IMR-90 (cell line): Measurements from ENCODE around the gene NT5C3B. TPM values are rescaled to one million over a fixed set of nuclear protein-coding genes. Genes with fewer than 3 reads are reported as not detected.

Experiments used
- ATAC-seq: fragments of 200-7000 bp; cut with Tn5 transposase; 2 replicates; pipeline ENCODE4 v1.9.1; 2020; ENCODE audit warnings: low read depth, mild to moderate bottlenecking, moderate library complexity
- BruUV-seq: library from RNA; stranded (reverse); fragments of 400-500 nt; replicated peaks from 2 replicates; lab custom pipeline; 2021; lab: Mats Ljungman, UMichigan
- CTCF ChIA-PET: fragments of 300-600 bp; formaldehyde crosslinking; extraction: SDS; loops from one replicate; lab custom pipeline; 2021; ENCODE audit warnings: antibody characterized with exemption; lab: Yijun Ruan, JAX
- POLR2A ChIA-PET: fragments of 300-600 bp; sonication (Branson Sonifier 250); formaldehyde crosslinking; loops from one replicate; lab custom pipeline; 2022; ENCODE audit warnings: antibody characterized with exemption; ENCODE audit not compliant: unreplicated experiment; lab: Charles Lee
- DNase-seq: peaks from one replicate; pipeline ENCODE4 v3.0.0; 2013
- H2AFZ ChIP-seq: replicated peaks from 2 replicates; pipeline ENCODE3; 2013; ENCODE audit warnings: low read length, mild to moderate bottlenecking; ENCODE audit not compliant: poor library complexity
- H2AK5ac ChIP-seq: 2 replicates; pipeline ENCODE4 v1.6.1; 2013; ENCODE audit warnings: low read depth, low read length, inconsistent platforms
- H2AK9ac ChIP-seq: replicated peaks from 2 replicates; pipeline ENCODE3; 2013; ENCODE audit warnings: mild to moderate bottlenecking, low read depth, low read length, moderate library complexity; ENCODE audit not compliant: poor library complexity
- H2BK120ac ChIP-seq: 2 replicates; pipeline ENCODE4 v1.6.1; 2013; ENCODE audit warnings: low read depth, low read length, inconsistent platforms
- H2BK15ac ChIP-seq: 3 replicates; pipeline ENCODE4 v1.6.1; 2013; ENCODE audit warnings: low read depth, low read length, inconsistent platforms
- H2BK20ac ChIP-seq: 2 replicates; pipeline ENCODE4 v1.6.1; 2013; ENCODE audit warnings: low read depth, mild to moderate bottlenecking, inconsistent platforms, low read length, moderate library complexity
- H2BK5ac ChIP-seq: 2 replicates; pipeline ENCODE4 v1.6.1; 2013; ENCODE audit warnings: mild to moderate bottlenecking, low read depth, low read length, inconsistent platforms; ENCODE audit not compliant: poor library complexity, severe bottlenecking
- H3K14ac ChIP-seq: replicated peaks from 2 replicates; pipeline ENCODE4 v1.6.1; 2013; ENCODE audit warnings: low read depth, low read length, inconsistent platforms
- H3K18ac ChIP-seq: 2 replicates; pipeline ENCODE4 v1.6.1; 2013; ENCODE audit warnings: low read depth, low read length, control low read depth
- H3K23ac ChIP-seq: 2 replicates; pipeline ENCODE4 v1.6.1; 2013; ENCODE audit warnings: low read depth, low read length, inconsistent platforms
- H3K27ac ChIP-seq: 2 replicates; pipeline ENCODE4 v1.5.1; 2013; ENCODE audit warnings: mild to moderate bottlenecking, control low read depth, low read length; ENCODE audit not compliant: insufficient read depth
- H3K27me3 ChIP-seq: 2 replicates; pipeline ENCODE4 v1.6.1; 2013; ENCODE audit warnings: low read length; ENCODE audit not compliant: control insufficient read depth, insufficient read depth
- H3K36me3 ChIP-seq: 2 replicates; pipeline ENCODE4 v1.6.1; 2013; ENCODE audit warnings: low read length, mixed read lengths; ENCODE audit not compliant: control insufficient read depth, insufficient read depth
- H3K4ac ChIP-seq: 2 replicates; pipeline ENCODE4 v1.6.1; 2013; ENCODE audit warnings: low read depth, low read length, inconsistent platforms
- H3K4me1 ChIP-seq: 2 replicates; pipeline ENCODE4 v1.6.1; 2013; ENCODE audit warnings: low read length, mixed read lengths; ENCODE audit not compliant: control insufficient read depth, insufficient read depth
- H3K4me2 ChIP-seq: 2 replicates; pipeline ENCODE4 v1.6.1; 2013; ENCODE audit warnings: low read depth, mild to moderate bottlenecking, control low read depth, low read length, moderate library complexity
- H3K4me3 ChIP-seq: 2 replicates; pipeline ENCODE4 v1.5.1; 2013; ENCODE audit warnings: low read depth, mild to moderate bottlenecking, control low read depth, low read length, moderate library complexity; ENCODE audit not compliant: insufficient read depth
- H3K56ac ChIP-seq: 2 replicates; pipeline ENCODE4 v1.6.1; 2013; ENCODE audit warnings: low read length, inconsistent platforms; ENCODE audit not compliant: insufficient read depth; ENCODE audit errors: extremely low read depth
- H3K79me1 ChIP-seq, 2 experiments: 2 replicates each; pipeline ENCODE4 v1.6.1; 2013; ENCODE audit warnings: low read length in 2 of 2, inconsistent platforms in 1 of 2, low read depth in 1 of 2
- H3K9ac ChIP-seq: 2 replicates; pipeline ENCODE4 v1.6.1; 2013; ENCODE audit warnings: low read depth, low read length, control low read depth
- H3K9me1 ChIP-seq: 2 replicates; pipeline ENCODE4 v1.6.1; 2013; ENCODE audit warnings: low read length, inconsistent platforms; ENCODE audit not compliant: insufficient read depth
- H3K9me3 ChIP-seq: 2 replicates; pipeline ENCODE4 v1.6.1; 2013; ENCODE audit warnings: low read length; ENCODE audit not compliant: control insufficient read depth, insufficient read depth
- H4K20me1 ChIP-seq: 2 replicates; pipeline ENCODE4 v1.6.1; 2013; ENCODE audit warnings: low read length, inconsistent platforms; ENCODE audit not compliant: insufficient read depth
- H4K5ac ChIP-seq: 2 replicates; pipeline ENCODE4 v1.6.1; 2013; ENCODE audit warnings: mild to moderate bottlenecking, low read depth, low read length, control low read depth
- H4K8ac ChIP-seq, 2 experiments: 2 replicates each; pipeline ENCODE4 v1.6.1; 2013; ENCODE audit warnings: low read depth in 2 of 2, low read length in 2 of 2, control low read depth in 1 of 2, inconsistent platforms in 1 of 2
- H4K91ac ChIP-seq: 2 replicates; pipeline ENCODE4 v1.6.1; 2013; ENCODE audit warnings: low read depth, low read length, inconsistent platforms; ENCODE audit not compliant: insufficient read depth
- ELK1 ChIP-seq: fragments of 150-350 bp; IDR thresholded peaks from 2 replicates; pipeline ENCODE4 v1.6.1; 2016; ENCODE audit warnings: low read depth, mild to moderate bottlenecking, low read length, moderate library complexity, borderline replicate concordance
- MAFK ChIP-seq: IDR thresholded peaks from 2 replicates; pipeline ENCODE4 v1.6.1; 2012; ENCODE audit warnings: low read depth, low read length, improper control_type of control experiment
- MXI1 ChIP-seq: IDR thresholded peaks from 2 replicates; pipeline ENCODE4 v1.6.1; 2012; ENCODE audit warnings: low read depth, mild to moderate bottlenecking, low read length, moderate library complexity, borderline replicate concordance
- NFE2L2 ChIP-seq: fragments of 150-350 bp; IDR thresholded peaks from 2 replicates; pipeline ENCODE4 v1.6.1; 2016; ENCODE audit warnings: low read depth, mild to moderate bottlenecking, low read length
- POLR2A ChIP-seq: IDR thresholded peaks from 2 replicates; pipeline ENCODE4 v1.6.1; 2012; ENCODE audit warnings: mild to moderate bottlenecking, low read depth, low read length
- RAD21 ChIP-seq: IDR thresholded peaks from 2 replicates; pipeline ENCODE4 v1.6.1; 2012; ENCODE audit warnings: low read length, improper control_type of control experiment
- WGBS, 2 experiments: methylation state at CpG; one replicate each; pipeline versions ENCODE4 v1.1.5 to v1.1.7; 2013; ENCODE audit warnings: missing lambda C conversion rate in 2 of 2; ENCODE audit not compliant: insufficient read length in 1 of 2; ENCODE audit errors: extremely low coverage in 2 of 2; 5-methylcytosine and 5-hydroxymethylcytosine counted together
- dilution Hi-C: fragments of 300-500 bp; cut with HindIII; formaldehyde crosslinking; loops from one replicate; pipeline ENCODE4 v1.14.3; 2018; ENCODE audit warnings: low sequenced_read_pairs; ENCODE audit not compliant: unreplicated experiment
- in situ Hi-C: fragments of 300-500 bp; cut with MboI; formaldehyde crosslinking; loops from 3 replicates; pipeline ENCODE4 v1.14.3; 2019; ENCODE audit warnings: low sequenced_read_pairs, inconsistent platforms, mixed read lengths
- intact Hi-C: fragments of 100-400 bp; cut with micrococcal nuclease; formaldehyde crosslinking; loops from 2 replicates; pipeline ENCODE4 v1.10.0; 2022
- polyA plus RNA-seq, 3 experiments: library from polyadenylated mRNA; depleted of rRNA; stranded (reverse); fragments of >200 nt; gene quantifications; 2 replicates each; pipeline ENCODE4 v1.2.3, GENCODE V29; 2012; ENCODE audit warnings: low replicate concordance in 1 of 3
- total RNA-seq: library from RNA; depleted of rRNA; stranded (reverse); fragments of >200 nt; gene quantifications from 2 replicates; pipeline ENCODE4 v1.2.3, GENCODE V29; 2012

NT5C3B gene
- total and polyA plus RNA-seq, 2 of the 4 experiments (the other 2 are of a cell fraction) = 59.9 to 92.7 TPM

GRCh38 chr17:41777157-41777573, 58.9 kb downstream of the NT5C3B start:
- Histone ChIP-seq H3K27me3 (no peaks in the 10 kb centered on the region), H3K56ac (no peak overlapping the region), H4K5ac (no peak overlapping the region), H2AK5ac (peak overlapping the region; percentile 97), H3K9ac (peak overlapping the region; percentile 1; the same call in 1 of the 2 replicates), H2BK15ac (peak overlapping the region; percentile 47; the same call in 1 of the 3 replicates), H3K27ac (peak overlapping the region; percentile 79), H3K79me1 (peaks cover 16 to 71% of the 10 kb centered on the region in 2 experiments; a peak in 3 of 4 replicates), H3K4me3 (no peak overlapping the region), H2BK20ac (peak overlapping the region; percentile 81), H3K4me2 (peak overlapping the region; percentile 10; the same call in 1 of the 2 replicates), H3K14ac (peak overlapping the region; percentile 59), H2AFZ (peak overlapping the region; percentile 76), H2BK120ac (peak overlapping the region; percentile 83), H3K36me3 (peaks cover 12% of the 10 kb centered on the region; the same call in 1 of the 2 replicates), H3K18ac (0 out of 2 replicates have a peak overlapping the region, but pooled peaks have one; percentile 2), H3K4me1 (peaks cover 33% of the 10 kb centered on the region), H4K91ac (peak overlapping the region; percentile 66), H4K8ac (peak overlapping the region; percentile 65 to 77), H4K20me1 (peaks cover 41% of the 10 kb centered on the region), H2BK5ac (peak overlapping the region; percentile 81), H3K23ac (no peak overlapping the region; the same call in 1 of the 2 replicates), H3K4ac (peak overlapping the region; percentile 84), H3K9me1 (peaks cover 27% of the 10 kb centered on the region), H2AK9ac (peak overlapping the region; percentile 92), H3K9me3 (no peaks in the 10 kb centered on the region)
- DNase-seq (no peak), ATAC-seq (peak; percentile 18)
- ChIA-PET CTCF (interaction anchor here (0.6 to 1.6 kb wide), 3 partner anchors 9 to 24 kb away, joined by 5 to 7 read pairs (median 7); partner anchors contain the start of gene JUP), POLR2A (interaction anchor here (0.7 to 0.8 kb wide), 2 partner anchors 9 to 27 kb away, joined by 3 to 6 read pairs; partner anchors contain the start of gene JUP)
- no TSS peak for BruUV-seq
- dilution Hi-C loops (no loop called here), intact Hi-C loops (loop anchor here (1.0 kb wide), 1 partner anchor 24 kb away; no protein-coding TSS in a partner anchor), in situ Hi-C loops (no loop called here)
- TF ChIP-seq RAD21 (no peak), POLR2A (no peak), NFE2L2 (no peak), ELK1 (no peak), MAFK (no peak), MXI1 (no peak)
- WGBS, 2 experiments = no CpG with 5 or more reads among the region's 4 CpGs
